Esophagus (tissue), 2 donors: ENCODE data around the gene SUSD4. TPM values are rescaled to one million over a fixed set of nuclear protein-coding genes. Genes with fewer than 3 reads are reported as not detected.

Source experiments
- H3K27ac ChIP-seq, 2 donors: one replicate each; pipeline ENCODE4 v1.5.1; 2013; ENCODE audit warnings: low read depth in 2 of 2, mild to moderate bottlenecking in 2 of 2, inconsistent platforms in 1 of 2, low read length in 1 of 2, moderate library complexity in 1 of 2
- H3K27me3 ChIP-seq, 2 donors: one replicate each; pipeline ENCODE4 v1.6.1; 2013; ENCODE audit warnings: low read length in 2 of 2, control low read depth in 1 of 2, mild to moderate bottlenecking in 1 of 2; ENCODE audit not compliant: insufficient read depth in 2 of 2, control insufficient read depth in 1 of 2
- H3K36me3 ChIP-seq, 2 donors: one replicate each; pipeline ENCODE4 v1.6.1; 2013; ENCODE audit warnings: low read length in 1 of 2; ENCODE audit not compliant: control insufficient read depth in 2 of 2, insufficient read depth in 2 of 2
- H3K4me1 ChIP-seq, 2 donors: one replicate each; pipeline ENCODE4 v1.6.1; 2013; ENCODE audit warnings: low read length in 1 of 2; ENCODE audit not compliant: control insufficient read depth in 2 of 2, insufficient read depth in 2 of 2
- H3K4me3 ChIP-seq, 2 donors: one replicate each; pipeline ENCODE4 v1.5.1; 2013; ENCODE audit warnings: low read length in 2 of 2, mild to moderate bottlenecking in 2 of 2, low read depth in 1 of 2, moderate library complexity in 1 of 2
- H3K9me3 ChIP-seq, 2 donors: one replicate each; pipeline ENCODE4 v1.6.1; 2013; ENCODE audit warnings: mild to moderate bottlenecking in 2 of 2, low read depth in 1 of 2, low read length in 1 of 2, moderate library complexity in 1 of 2; ENCODE audit not compliant: control insufficient read depth in 2 of 2, insufficient read depth in 1 of 2
- WGBS, 2 donors: extraction: QIAGEN DNeasy Blood & Tissue Kit; methylation state at CpG; one replicate each; pipeline ENCODE4 v1.1.7; 2013; 5-methylcytosine and 5-hydroxymethylcytosine counted together
- polyA plus RNA-seq, 2 donors: library from polyadenylated mRNA; stranded (reverse); fragments of 200-250 nt; gene quantifications; one replicate each; pipeline ENCODE4 v1.2.3, GENCODE V29; 2013
- donor health status: healthy with polysubstance abuse.
- donor health status: Bipolar disorder and iron deficiency.

SUSD4 gene
- polyA plus RNA-seq, 2 donors = 39.5 to 50.5 TPM

DNA sequence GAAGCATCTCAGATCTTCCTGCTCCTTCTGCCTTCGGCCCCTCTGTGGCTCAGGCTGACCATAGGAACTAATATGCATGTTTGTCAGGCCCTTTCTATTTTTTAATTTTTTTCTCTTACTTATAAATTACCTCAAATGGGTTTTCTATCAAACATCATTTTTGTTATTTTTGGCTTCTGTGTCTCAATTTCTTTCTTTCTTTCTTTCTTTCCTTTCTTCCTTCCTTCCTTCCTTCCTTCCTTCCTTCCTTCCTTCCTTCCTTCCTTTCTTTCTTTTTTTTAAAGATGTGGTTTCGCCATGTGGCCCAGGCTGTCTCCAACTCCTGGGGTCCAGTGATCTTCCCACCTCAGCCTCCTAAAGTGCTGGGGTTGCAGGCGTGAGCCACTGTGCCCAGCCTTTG lies 184.7 kb downstream of the SUSD4 start:
- 93 to 97% methylated on average over 3 of the region's 3 CpGs for WGBS, 2 donors
- Histone ChIP-seq H3K27ac (peak overlapping the region; percentile 79 to 82), H3K36me3 (no peaks in the 10 kb centered on the region), H3K4me1 (peaks cover 0 to 2% of the 10 kb centered on the region in 2 donors), H3K4me3 (no peak overlapping the region), H3K9me3 (no peaks in the 10 kb centered on the region), H3K27me3 (no peaks in the 10 kb centered on the region)

DNA sequence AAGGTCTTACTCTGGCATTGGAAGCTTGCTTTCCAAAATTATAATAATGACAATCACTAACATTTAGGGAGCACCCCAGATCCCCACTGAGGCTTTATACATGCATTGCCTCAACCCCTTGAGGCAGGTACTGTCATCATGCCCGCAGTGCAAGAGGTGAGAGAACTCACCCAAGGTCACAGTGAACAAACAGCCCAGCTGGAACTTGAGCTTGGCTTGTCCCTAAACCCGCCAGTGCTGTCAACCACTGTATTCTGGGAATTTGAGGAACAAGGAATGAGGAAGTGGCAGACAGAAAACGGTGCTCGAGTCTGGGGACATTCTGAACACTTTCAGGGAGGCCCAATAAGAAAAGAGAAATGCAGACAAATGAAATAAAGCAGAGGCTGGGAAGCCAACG lies 186.3 kb downstream of the SUSD4 start:
- Histone ChIP-seq H3K4me1 (peaks cover 0 to 2% of the 10 kb centered on the region in 2 donors), H3K9me3 (no peaks in the 10 kb centered on the region), H3K27me3 (no peaks in the 10 kb centered on the region), H3K4me3 (peak overlapping the region; percentile 7 to 42), H3K27ac (peak overlapping the region; percentile 61 to 93), H3K36me3 (no peaks in the 10 kb centered on the region)
- WGBS, 2 donors = 40 to 45% methylated on average over 5 of the region's 5 CpGs

DNA sequence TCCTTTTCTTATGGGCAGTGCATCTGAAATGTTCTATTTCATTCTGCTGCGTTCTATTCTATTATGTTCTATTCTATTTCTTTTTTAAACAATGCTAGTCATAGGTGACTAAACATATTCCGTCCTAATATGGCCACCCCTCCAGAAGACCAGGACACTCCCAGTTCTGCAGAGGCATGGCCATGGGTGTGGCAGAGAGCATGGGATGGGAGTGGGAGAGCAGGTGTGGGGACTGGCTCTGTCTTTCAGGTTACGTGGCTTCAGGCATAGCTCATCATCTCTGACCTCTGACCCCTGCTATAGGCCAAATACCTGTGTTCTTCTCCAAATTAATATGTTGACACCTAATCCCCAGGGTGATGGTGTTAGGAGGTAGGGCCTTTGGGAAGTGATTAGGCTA lies 187.5 kb downstream of the SUSD4 start:
- peak overlapping the region in 1 of 2 donors; percentile 42 for H3K4me3 ChIP-seq
- WGBS, 2 donors = 61 to 73% methylated on average over 3 of the region's 3 CpGs
- H3K36me3 ChIP-seq = no peaks in the 10 kb centered on the region
- no peaks in the 10 kb centered on the region for H3K27me3 ChIP-seq
- peaks cover 0 to 2% of the 10 kb centered on the region in 2 donors for H3K4me1 ChIP-seq
- H3K27ac ChIP-seq = peak overlapping the region; percentile 59 to 93
- H3K9me3 ChIP-seq = no peaks in the 10 kb centered on the region

DNA sequence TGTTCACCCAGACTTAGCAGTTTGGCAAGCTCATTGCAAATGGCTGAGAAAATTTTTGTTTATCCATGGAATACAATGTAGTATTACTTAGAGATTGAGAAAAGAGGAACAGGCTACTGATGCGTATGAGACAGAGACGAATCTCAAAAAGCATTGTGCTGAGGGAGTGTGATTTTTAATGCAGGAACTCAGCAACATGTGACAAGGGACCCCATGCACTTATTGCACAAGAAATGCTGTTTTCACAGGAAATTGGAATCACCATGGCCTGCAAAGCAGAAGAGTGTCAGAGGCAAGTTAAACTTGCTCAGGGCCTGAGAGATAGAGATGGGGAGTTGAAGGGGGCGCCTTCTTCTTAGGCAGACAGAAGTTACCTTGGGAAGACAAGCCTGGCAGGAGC lies 188.3 kb downstream of the SUSD4 start:
- 82 to 83% methylated on average over 3 of the region's 3 CpGs for WGBS, 2 donors
- no peak overlapping the region for H3K4me3 ChIP-seq
- H3K4me1 ChIP-seq = peaks cover 0 to 2% of the 10 kb centered on the region in 2 donors
- no peaks in the 10 kb centered on the region for H3K9me3 ChIP-seq
- peak overlapping the region; percentile 43 to 73 for H3K27ac ChIP-seq
- H3K27me3 ChIP-seq = no peaks in the 10 kb centered on the region
- no peaks in the 10 kb centered on the region for H3K36me3 ChIP-seq

DNA sequence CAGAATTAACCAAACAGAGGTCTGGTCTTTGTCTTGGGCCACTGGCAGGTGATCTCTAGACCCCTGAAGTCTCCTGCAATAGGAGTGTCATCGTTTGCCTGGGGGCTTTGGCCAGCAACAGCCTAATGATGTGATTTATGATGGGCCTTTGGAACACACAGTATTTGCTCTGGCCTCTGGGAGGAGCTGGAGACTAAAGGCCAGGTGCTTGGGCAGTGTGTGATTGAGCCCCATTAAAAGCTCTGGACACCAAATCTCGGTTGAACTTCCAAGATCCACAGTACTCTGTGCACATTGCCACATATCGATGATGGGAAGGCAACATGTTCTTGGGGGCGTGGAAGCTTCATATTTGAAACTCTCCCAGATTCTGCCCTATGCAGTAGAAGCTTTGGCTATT lies 188.9 kb downstream of the SUSD4 start:
- no peaks in the 10 kb centered on the region for H3K36me3 ChIP-seq
- H3K4me1 ChIP-seq = peaks cover 0 to 2% of the 10 kb centered on the region in 2 donors

More for the DNA sequence above, 188.9 kb downstream of the SUSD4 start:
- Histone ChIP-seq H3K27ac (peak overlapping the region in 1 of 2 donors; percentile 30), H3K27me3 (no peaks in the 10 kb centered on the region), H3K4me3 (no peak overlapping the region), H3K9me3 (no peaks in the 10 kb centered on the region)
- 67 to 73% methylated on average over 4 of the region's 4 CpGs for WGBS, 2 donors

Other genes starting within 250 kb of the SUSD4 start
- 1 to 10 TPM; 3.5 to 4.7 TPM for gene TLR5, start 220.9 kb downstream of the SUSD4 start, polyA plus RNA-seq
- under 1 TPM; 0.04 TPM for gene CCDC185, start 29.2 kb upstream of the SUSD4 start, polyA plus RNA-seq